Stomach (tissue), 4 donors: Measurements from ENCODE around the gene CREBBP.

Source experiments
- CTCF ChIP-seq, 7 experiments: fragments of 450-650 bp in 4 of 7; fragments of 200-600 bp in 3 of 7; sonication (generic) in 3 of 7; IDR thresholded peaks; one replicate each; pipeline ENCODE4 v1.5.1; 2016 to 2019; ENCODE audit warnings: antibody characterized with exemption in 7 of 7, control low read depth in 2 of 7, mild to moderate bottlenecking in 1 of 7
- POLR2A ChIP-seq, 4 donors: fragments of 450-650 bp; IDR thresholded peaks; one replicate each; pipeline ENCODE4 v1.6.1; 2016; ENCODE audit warnings: antibody characterized with exemption in 4 of 4, control low read depth in 2 of 4, mild to moderate bottlenecking in 1 of 4, moderate library complexity in 1 of 4
- POLR2AphosphoS5 ChIP-seq, 3 donors: sonication (generic); formaldehyde crosslinking; IDR thresholded peaks; one replicate each; pipeline ENCODE4 v1.6.1; 2016; ENCODE audit warnings: antibody characterized with exemption in 3 of 3

GRCh38 chr16:3872216-3872895 lies 8.2 kb downstream of the CREBBP start:
- TF ChIP-seq CTCF (IDR thresholded peaks at IDR 0.05), result no peak
- no peak for TF ChIP-seq POLR2A (IDR thresholded peaks at IDR 0.05)
- no peak for TF ChIP-seq POLR2AphosphoS5 (IDR thresholded peaks at IDR 0.05)
